Measurements from ENCODE around the gene IL17B. TPM values are rescaled to one million over a fixed set of nuclear protein-coding genes. Genes with fewer than 3 reads are reported as not detected.

IL17B gene
- 1 to 10 TPM in 1 of 4 donors, not detected in 3; 1.2 TPM for total RNA-seq

GRCh38 chr5:149379177-149379761, at the start of gene IL17B:
TSS of gene IL17B (minus strand) at chr5:149379292. CDS start at chr5:149379225, 67 bp downstream.
- Histone ChIP-seq H3K4me3 (no peak within 1 kb of the TSS), H3K27me3 (no peaks in the 10 kb centered on the region), H3K9me3 (no peaks in the 10 kb centered on the region), H3K27ac (peak within 1 kb of the TSS in 1 of 4 donors; percentile 73), H3K36me3 (no peaks in the 10 kb centered on the region), H3K4me1 (peaks cover 21 to 22% of the 10 kb centered on the region in 2 donors)
- DNase-seq (no peak), ATAC-seq (no peak)
- no peak for TF ChIP-seq CTCF (IDR thresholded peaks at IDR 0.05 in 4 of 5, conservative IDR thresholded peaks at IDR 0.05 in 1 of 5)
- intact Hi-C loops (cut with DNase I; ENCODE audit: low total_unique reads) (no loop called here), in situ Hi-C loops (cut with MboI; ENCODE audit: low sequenced_read_pairs in 4 of 4) (loop anchor here in 2 of 4 donors (5.0 to 10.0 kb wide), 3 partner anchors 54 to 183 kb away; no protein-coding TSS in a partner anchor)

DNA sequence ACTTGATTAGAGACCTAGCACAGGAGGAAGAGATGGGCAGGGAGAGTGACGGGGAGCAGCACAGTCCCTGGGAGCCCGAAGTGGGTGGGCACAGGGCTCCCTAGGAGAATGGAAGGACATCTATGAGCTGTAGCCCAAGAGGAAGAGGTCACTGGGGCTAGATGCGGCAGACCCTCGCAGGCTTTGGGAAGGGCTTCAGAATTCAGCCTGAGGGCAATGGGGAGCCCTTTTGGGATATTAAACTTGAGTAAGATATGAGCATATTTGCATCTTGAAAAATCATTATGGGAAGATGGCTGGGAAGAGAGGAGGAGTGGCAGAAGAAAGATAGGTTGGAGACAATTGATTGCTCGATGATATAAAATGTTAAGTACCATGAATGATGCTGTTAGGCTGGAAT, 48.9 kb upstream of the IL17B start:
- no peak overlapping the region for H3K4me3 ChIP-seq
- TF ChIP-seq POLR2A (IDR thresholded peaks at IDR 0.05), result no peak
- TF ChIP-seq CTCF (IDR thresholded peaks at IDR 0.05 in 4 of 5, conservative IDR thresholded peaks at IDR 0.05 in 1 of 5), result no peak
- in situ Hi-C loops (cut with MboI; ENCODE audit: low sequenced_read_pairs in 4 of 4), result loop anchor here in 1 of 4 donors (5.0 kb wide), 1 partner anchor 41 kb away; no protein-coding TSS in a partner anchor

GRCh38 chr5:149427374-149427773, 48.3 kb upstream of the IL17B start:
- in situ Hi-C loops (cut with MboI; ENCODE audit: low sequenced_read_pairs in 4 of 4) (loop anchor here in 1 of 4 donors (5.0 kb wide), 1 partner anchor 40 kb away; no protein-coding TSS in a partner anchor), intact Hi-C loops (cut with DNase I; ENCODE audit: low total_unique reads) (no loop called here)
- Histone ChIP-seq H3K36me3 (no peaks in the 10 kb centered on the region), H3K4me3 (no peak overlapping the region), H3K27ac (peak overlapping the region in 1 of 4 donors; percentile 27), H3K9me3 (no peaks in the 10 kb centered on the region), H3K27me3 (no peaks in the 10 kb centered on the region), H3K4me1 (peaks cover 0 to 11% of the 10 kb centered on the region in 2 donors)
- no peak for TF ChIP-seq POLR2A (IDR thresholded peaks at IDR 0.05)
- no peak for TF ChIP-seq CTCF (IDR thresholded peaks at IDR 0.05 in 4 of 5, conservative IDR thresholded peaks at IDR 0.05 in 1 of 5)
- ATAC-seq, result no peak
- DNase-seq, result no peak

More for the DNA sequence above, 48.9 kb upstream of the IL17B start:
- peaks cover 0 to 6% of the 10 kb centered on the region in 2 donors for H3K4me1 ChIP-seq
- DNase-seq (no peak), ATAC-seq (no peak)
- no peaks in the 10 kb centered on the region for H3K36me3 ChIP-seq
- peak overlapping the region in 1 of 4 donors; percentile 27 for H3K27ac ChIP-seq
- intact Hi-C loops (cut with DNase I; ENCODE audit: low total_unique reads), result no loop called here
- no peaks in the 10 kb centered on the region for H3K27me3 ChIP-seq
- no peaks in the 10 kb centered on the region for H3K9me3 ChIP-seq

GRCh38 chr5:149426931-149427330, 47.8 kb upstream of the IL17B start:
- H3K4me3 ChIP-seq, result no peak overlapping the region
- H3K4me1 ChIP-seq, result peaks cover 0 to 15% of the 10 kb centered on the region in 2 donors
- no peaks in the 10 kb centered on the region for H3K27me3 ChIP-seq
- no peaks in the 10 kb centered on the region for H3K36me3 ChIP-seq
- in situ Hi-C loops (cut with MboI; ENCODE audit: low sequenced_read_pairs in 4 of 4), result loop anchor here in 1 of 4 donors (5.0 kb wide), 1 partner anchor 40 kb away; no protein-coding TSS in a partner anchor
- H3K9me3 ChIP-seq, result no peaks in the 10 kb centered on the region
- no peak for DNase-seq
- H3K27ac ChIP-seq, result peak overlapping the region in 1 of 4 donors; percentile 27
- ATAC-seq, result no peak
- no peak for TF ChIP-seq POLR2A (IDR thresholded peaks at IDR 0.05)
- intact Hi-C loops (cut with DNase I; ENCODE audit: low total_unique reads), result no loop called here

DNA sequence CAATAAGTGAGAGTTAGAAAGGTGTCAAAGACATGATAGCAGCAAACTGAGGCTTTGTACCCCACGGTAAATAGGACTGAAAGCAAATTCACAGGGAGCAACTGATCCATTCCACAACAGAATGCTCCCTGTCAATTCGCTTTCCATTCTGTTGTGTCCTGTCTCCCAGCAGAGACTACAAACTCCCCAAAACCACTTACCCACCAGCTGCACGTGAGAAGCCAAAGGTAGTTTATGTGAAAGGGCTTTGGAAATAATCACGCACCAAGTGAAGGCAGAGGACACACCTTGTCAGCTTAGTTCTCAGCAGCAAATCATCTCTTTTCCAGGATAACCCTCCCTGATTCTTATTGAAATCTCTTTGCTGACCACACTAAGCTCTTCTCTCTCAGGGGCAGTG, 46.6 kb upstream of the IL17B start:
- no peaks in the 10 kb centered on the region for H3K27me3 ChIP-seq
- no peaks in the 10 kb centered on the region for H3K36me3 ChIP-seq
- intact Hi-C loops (cut with DNase I; ENCODE audit: low total_unique reads), result no loop called here
- ATAC-seq, result no peak
- no peaks in the 10 kb centered on the region for H3K9me3 ChIP-seq
- DNase-seq, result no peak
- H3K4me1 ChIP-seq, result peaks cover 0 to 18% of the 10 kb centered on the region in 2 donors
- in situ Hi-C loops (cut with MboI; ENCODE audit: low sequenced_read_pairs in 4 of 4), result loop anchor here in 1 of 4 donors (5.0 kb wide), 1 partner anchor 38 kb away; no protein-coding TSS in a partner anchor
- no peak for TF ChIP-seq POLR2A (IDR thresholded peaks at IDR 0.05)
- TF ChIP-seq CTCF (IDR thresholded peaks at IDR 0.05 in 4 of 5, conservative IDR thresholded peaks at IDR 0.05 in 1 of 5), result no peak
- no peak overlapping the region for H3K27ac ChIP-seq
- H3K4me3 ChIP-seq, result no peak overlapping the region
